Esophagus squamous epithelium (tissue), 5 donors: ENCODE results near the gene ZNF860. TPM values are rescaled to one million over a fixed set of nuclear protein-coding genes. Genes with fewer than 3 reads are reported as not detected.
A peak's percentile ranks its signal among the peaks of the same experiment; 100 is the strongest.

ENCODE experiments used
- DNase-seq: peaks from one replicate; lab custom pipeline; 2025; lab: John Stamatoyannopoulos, UW
- H3K27ac ChIP-seq, 4 donors: fragments of 200-600 bp; sonication (generic); one replicate each; pipeline ENCODE4 v1.5.1; 2016 to 2019; ENCODE audit warnings: mild to moderate bottlenecking in 1 of 4
- H3K27me3 ChIP-seq, 4 donors: fragments of 200-600 bp; sonication (generic); 1 replicate in 3 of 4; 2 replicates in 1 of 4; pipeline versions ENCODE4 v1.5.1 to v1.6.0; 2017 to 2021; ENCODE audit warnings: antibody characterized with exemption in 1 of 4
- H3K36me3 ChIP-seq, 3 donors: fragments of 200-600 bp; sonication (generic); one replicate each; pipeline ENCODE4 v1.5.1; 2016 to 2019
- H3K4me1 ChIP-seq, 3 donors: fragments of 200-600 bp; sonication (generic); one replicate each; pipeline ENCODE4 v1.5.1; 2017 to 2019
- H3K4me3 ChIP-seq, 4 donors: fragments of 200-600 bp; sonication (generic); 1 replicate in 3 of 4; 2 replicates in 1 of 4; pipeline ENCODE4 v1.5.1; 2016 to 2019; ENCODE audit warnings: mild to moderate bottlenecking in 2 of 4, moderate library complexity in 1 of 4
- H3K9me3 ChIP-seq, 3 donors: fragments of 200-600 bp; sonication (generic); one replicate each; pipeline ENCODE4 v1.5.1; 2016 to 2019
- CTCF ChIP-seq, 6 experiments: fragments of 450-650 bp in 4 of 6; fragments of 200-600 bp in 2 of 6; sonication (generic) in 2 of 6; IDR thresholded peaks; one replicate each; pipeline ENCODE4 v1.5.1; 2016 to 2019; ENCODE audit warnings: antibody characterized with exemption in 6 of 6, mild to moderate bottlenecking in 4 of 6, moderate library complexity in 4 of 6
- POLR2A ChIP-seq, 4 donors: fragments of 450-650 bp; IDR thresholded peaks; one replicate each; pipeline ENCODE4 v1.6.1; 2017; ENCODE audit warnings: antibody characterized with exemption in 4 of 4, mild to moderate bottlenecking in 4 of 4, moderate library complexity in 3 of 4
- WGBS, 2 donors: methylation state at CpG; one replicate each; pipeline ENCODE4 v1.1.5; 2018; 5-methylcytosine and 5-hydroxymethylcytosine counted together
- intact Hi-C: fragments of 100-400 bp; cut with DNase I; formaldehyde crosslinking; loops from one replicate; pipeline ENCODE4 v1.15.0; 2022
- total RNA-seq, 4 donors: library from RNA; depleted of rRNA; stranded (reverse); fragments of >200 nt; gene quantifications; one replicate each; pipeline ENCODE4 v1.1.0, GENCODE V29; 2016
- donor health status: DM: yes; HTN: yes; CAD: no.

The ZNF860 gene
- total RNA-seq, 4 donors from 2014 or later, result 2.5 to 7.2 (median 4.6) TPM

GRCh38 chr3:31966978-31967591 lies 14.5 kb upstream of the ZNF860 start:
- 73 to 76% methylated on average over 3 to 4 of the region's 4 CpGs for WGBS, 2 donors
- DNase-seq, result no peak
- intact Hi-C loops, result no loop called here
- Histone ChIP-seq H3K27ac (peak overlapping the region in 3 of 4 donors; percentile 66 to 86 (median 76)), H3K4me3 (no peak overlapping the region), H3K9me3 (no peaks in the 10 kb centered on the region), H3K36me3 (no peaks in the 10 kb centered on the region), H3K4me1 (peaks cover 10 to 46% (median 18%) of the 10 kb centered on the region in 3 donors), H3K27me3 (no peaks in the 10 kb centered on the region)
- TF ChIP-seq POLR2A (IDR thresholded peaks at IDR 0.05), result no peak
- no peak for TF ChIP-seq CTCF (IDR thresholded peaks at IDR 0.05)

- H3K4me1 ChIP-seq, result peaks cover 10 to 46% (median 18%) of the 10 kb centered on the region in 3 donors
- no peaks in the 10 kb centered on the region for H3K9me3 ChIP-seq
- no peaks in the 10 kb centered on the region for H3K36me3 ChIP-seq
- H3K4me3 ChIP-seq, result no peak overlapping the region
- TF ChIP-seq CTCF (IDR thresholded peaks at IDR 0.05) (no peak), POLR2A (IDR thresholded peaks at IDR 0.05) (no peak)
- no peak for DNase-seq
- peak overlapping the region in 3 of 4 donors; percentile 66 to 86 (median 76) for H3K27ac ChIP-seq
- intact Hi-C loops, result no loop called here
- H3K27me3 ChIP-seq, result no peaks in the 10 kb centered on the region
- WGBS, 2 donors, result 69 to 81% methylated on average over 2 of the region's 2 CpGs
These were observed 14.0 kb upstream of the ZNF860 start for GRCh38 chr3:31967592-31967991.

- Histone ChIP-seq H3K27ac (peak overlapping the region; percentile 61 to 86 (median 79)), H3K9me3 (no peaks in the 10 kb centered on the region), H3K36me3 (no peaks in the 10 kb centered on the region), H3K4me1 (peaks cover 10 to 39% (median 18%) of the 10 kb centered on the region in 3 donors), H3K4me3 (peak overlapping the region in 2 of 4 donors; percentile 1 to 12), H3K27me3 (no peaks in the 10 kb centered on the region)
- WGBS, 2 donors, result 23 to 25% methylated on average over 2 of the region's 2 CpGs
- DNase-seq, result no peak
- intact Hi-C loops, result no loop called here
- TF ChIP-seq POLR2A (IDR thresholded peaks at IDR 0.05) (no peak), CTCF (IDR thresholded peaks at IDR 0.05) (no peak)
These were observed 13.1 kb upstream of the ZNF860 start for GRCh38 chr3:31968369-31968926.

- TF ChIP-seq CTCF (IDR thresholded peaks at IDR 0.05) (no peak), POLR2A (IDR thresholded peaks at IDR 0.05) (no peak)
- Histone ChIP-seq H3K27me3 (no peaks in the 10 kb centered on the region), H3K9me3 (no peaks in the 10 kb centered on the region), H3K4me1 (peaks cover 10 to 38% (median 18%) of the 10 kb centered on the region in 3 donors), H3K36me3 (no peaks in the 10 kb centered on the region), H3K27ac (peak overlapping the region; percentile 61 to 86 (median 79)), H3K4me3 (peak overlapping the region in 1 of 4 donors; percentile 12)
- no peak for DNase-seq
- intact Hi-C loops, result no loop called here
- WGBS, 2 donors, result 18 to 21% methylated on average over 6 of the region's 6 CpGs
These were observed 12.6 kb upstream of the ZNF860 start for GRCh38 chr3:31968927-31969418.

GRCh38 chr3:31971607-31972006 lies 9.9 kb upstream of the ZNF860 start:
- no peaks in the 10 kb centered on the region for H3K36me3 ChIP-seq
- H3K4me1 ChIP-seq, result peaks cover 10 to 40% (median 18%) of the 10 kb centered on the region in 3 donors
- DNase-seq, result no peak
- H3K27ac ChIP-seq, result no peak overlapping the region
- no peaks in the 10 kb centered on the region for H3K9me3 ChIP-seq
- WGBS, 2 donors, result 88 to 90% methylated on average over 3 of the region's 3 CpGs
- intact Hi-C loops, result no loop called here
- H3K27me3 ChIP-seq, result no peaks in the 10 kb centered on the region
- TF ChIP-seq POLR2A (IDR thresholded peaks at IDR 0.05) (no peak), CTCF (IDR thresholded peaks at IDR 0.05) (no peak)
- H3K4me3 ChIP-seq, result no peak overlapping the region
